Superior temporal gyrus (tissue), 1 donor: ENCODE results near the gene CMSS1.

Experiments
- DNase-seq: peaks from one replicate; pipeline ENCODE4 v3.0.0-alpha.2; 2016; ENCODE audit errors: extremely low spot score

The CMSS1 gene

GRCh38 chr3:99817437-99818240 lies at the start of gene CMSS1:
TSS of gene CMSS1 (plus strand) at chr3:99817862.
- DNase-seq: peak; percentile 93

GRCh38 chr3:99768126-99768525 lies 49.5 kb upstream of the CMSS1 start:
- DNase-seq: no peak

DNA sequence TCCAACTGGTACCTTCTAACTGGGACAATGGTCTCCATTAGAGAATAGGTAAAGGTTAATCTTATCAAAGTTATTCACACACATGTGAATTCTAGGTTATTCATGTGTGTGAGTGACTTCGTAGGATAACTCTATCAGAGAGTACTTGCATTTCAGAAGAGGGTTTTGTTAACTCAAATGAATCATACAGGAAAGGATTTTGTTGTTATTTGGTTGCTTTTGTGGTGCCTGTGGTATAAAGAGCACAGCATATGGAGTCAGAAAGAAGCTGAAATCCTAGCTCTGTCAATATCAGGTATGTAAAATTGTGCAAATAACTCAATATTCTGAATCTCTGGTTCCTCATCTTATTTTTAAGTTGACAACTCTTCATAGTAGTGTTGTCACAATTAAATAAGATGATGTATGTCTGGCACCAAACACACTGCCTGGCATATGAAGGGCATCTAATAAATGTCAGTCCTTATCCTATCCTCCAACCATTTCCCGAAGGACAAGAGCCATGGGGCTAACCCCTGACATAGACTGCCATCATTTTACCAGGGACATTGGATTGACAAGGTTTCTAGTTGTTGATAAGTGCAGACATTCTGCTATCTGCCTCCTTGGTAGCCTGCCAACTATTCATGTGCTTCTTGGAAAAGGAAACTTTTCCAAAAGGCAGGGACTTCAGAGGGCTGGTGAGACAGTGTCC lies 48.7 kb upstream of the CMSS1 start:
- no peak for DNase-seq

DNA sequence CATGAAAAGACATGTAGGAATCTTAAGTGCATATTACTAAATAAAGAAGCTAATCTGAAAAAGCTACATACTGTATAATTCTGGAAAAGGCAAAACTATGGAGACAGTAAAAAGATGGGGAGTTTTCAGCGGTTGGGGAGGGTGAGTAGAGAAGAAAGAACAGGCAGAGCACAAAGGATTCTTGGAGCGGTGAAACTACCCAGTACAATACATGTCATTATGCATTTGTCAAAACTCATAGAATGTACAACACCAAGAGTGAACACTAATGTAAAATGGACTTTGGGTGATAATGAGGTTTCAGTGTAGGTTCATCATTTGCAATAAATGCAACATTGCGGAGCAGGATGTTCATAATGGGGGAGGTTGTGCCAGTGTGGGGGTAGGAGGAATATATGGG lies 45.5 kb upstream of the CMSS1 start:
- DNase-seq: no peak

- DNase-seq: no peak
These were observed 45.0 kb upstream of the CMSS1 start for GRCh38 chr3:99772671-99773070.

DNA sequence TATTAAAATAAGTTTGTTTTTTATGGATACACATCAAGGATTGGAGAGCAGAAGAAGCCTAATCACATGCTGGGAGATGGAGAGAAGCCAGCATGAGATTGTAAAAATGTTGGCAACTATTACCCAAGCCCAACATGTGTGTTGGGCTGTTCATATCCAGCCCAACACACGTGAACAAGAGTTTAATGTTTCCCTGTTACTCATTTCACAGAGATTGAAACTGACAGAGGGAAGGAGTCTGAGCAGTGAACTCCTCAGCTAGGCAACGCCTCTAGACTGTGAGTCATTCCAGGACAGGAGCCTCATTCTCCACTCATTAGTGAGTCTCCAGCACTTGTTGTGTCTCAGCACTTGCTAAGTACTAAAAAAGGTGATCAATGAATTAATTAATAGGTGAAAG lies 43.2 kb upstream of the CMSS1 start:
- DNase-seq: no peak

DNA sequence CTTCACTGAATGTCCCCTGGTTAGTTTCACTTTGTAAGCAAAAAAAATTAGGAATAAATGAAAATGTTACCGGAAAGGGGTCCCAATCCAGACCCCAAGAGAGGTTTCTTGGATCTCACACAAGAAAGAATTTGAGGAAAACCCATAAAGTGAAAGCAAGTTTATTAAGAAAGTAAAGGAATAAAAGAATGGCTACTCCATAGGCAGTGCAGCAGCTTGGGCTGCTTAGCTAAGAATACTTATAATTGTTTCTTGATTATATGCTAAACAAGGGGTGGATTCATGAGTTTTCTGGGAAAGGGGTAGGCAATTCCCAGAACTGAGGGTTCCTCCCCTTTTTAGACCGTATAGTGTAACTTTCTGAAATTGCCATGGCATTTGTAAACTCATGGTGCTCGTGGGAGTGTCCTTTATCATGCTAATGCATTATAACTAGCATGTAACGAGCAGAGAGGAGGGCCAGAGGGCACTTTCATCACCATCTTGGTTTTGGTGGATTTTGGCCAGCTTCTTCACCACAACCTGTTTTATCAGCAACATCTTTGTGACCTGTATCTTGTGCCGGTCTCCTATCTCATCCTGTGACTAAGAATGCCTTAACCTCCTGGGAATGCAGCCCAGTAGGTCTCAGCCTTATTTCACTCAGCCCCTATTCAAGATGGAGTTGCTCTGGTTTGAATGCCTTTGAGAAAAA lies 41.0 kb upstream of the CMSS1 start:
- no peak for DNase-seq

DNA sequence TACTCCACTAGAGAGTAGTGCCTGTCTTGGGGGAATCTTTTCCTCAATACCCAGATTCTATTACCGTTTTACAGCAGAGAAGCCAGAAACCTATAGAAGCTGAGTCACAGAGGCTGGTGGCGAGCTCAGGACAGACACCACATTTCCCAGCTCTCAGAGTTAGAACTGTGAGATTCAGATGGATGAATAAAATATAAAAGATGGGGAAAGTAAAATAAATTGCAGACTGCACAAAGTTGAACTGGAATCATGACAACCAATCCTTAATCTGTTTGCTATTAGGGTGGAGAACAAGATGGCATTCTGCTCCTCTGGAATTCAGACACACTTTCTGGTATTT lies 40.5 kb upstream of the CMSS1 start:
- DNase-seq: no peak

- no peak for DNase-seq
These were observed 40.0 kb upstream of the CMSS1 start for GRCh38 chr3:99777708-99778107.

GRCh38 chr3:99780749-99781148 lies 36.9 kb upstream of the CMSS1 start:
- no peak for DNase-seq

DNA sequence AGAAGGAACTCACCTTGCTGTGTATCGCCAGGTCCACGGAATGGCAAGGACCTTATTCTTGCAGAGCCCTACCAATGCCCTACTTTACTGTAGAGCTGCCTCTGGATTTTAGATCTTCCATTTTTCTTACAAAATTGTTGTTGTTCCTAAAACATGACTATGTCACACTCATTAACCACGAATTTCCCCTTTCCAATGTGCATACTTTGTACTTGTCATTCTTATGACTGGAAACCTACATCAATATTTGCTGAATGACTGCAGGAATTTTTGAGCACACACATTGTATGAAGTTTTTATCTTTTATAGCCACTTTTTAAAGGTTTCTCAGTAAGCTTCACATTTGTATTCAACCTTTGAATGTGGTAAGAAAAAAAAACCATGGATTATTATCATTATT lies 35.9 kb upstream of the CMSS1 start:
- DNase-seq: no peak

- no peak for DNase-seq
These were observed 34.6 kb upstream of the CMSS1 start for GRCh38 chr3:99783011-99783573.

DNA sequence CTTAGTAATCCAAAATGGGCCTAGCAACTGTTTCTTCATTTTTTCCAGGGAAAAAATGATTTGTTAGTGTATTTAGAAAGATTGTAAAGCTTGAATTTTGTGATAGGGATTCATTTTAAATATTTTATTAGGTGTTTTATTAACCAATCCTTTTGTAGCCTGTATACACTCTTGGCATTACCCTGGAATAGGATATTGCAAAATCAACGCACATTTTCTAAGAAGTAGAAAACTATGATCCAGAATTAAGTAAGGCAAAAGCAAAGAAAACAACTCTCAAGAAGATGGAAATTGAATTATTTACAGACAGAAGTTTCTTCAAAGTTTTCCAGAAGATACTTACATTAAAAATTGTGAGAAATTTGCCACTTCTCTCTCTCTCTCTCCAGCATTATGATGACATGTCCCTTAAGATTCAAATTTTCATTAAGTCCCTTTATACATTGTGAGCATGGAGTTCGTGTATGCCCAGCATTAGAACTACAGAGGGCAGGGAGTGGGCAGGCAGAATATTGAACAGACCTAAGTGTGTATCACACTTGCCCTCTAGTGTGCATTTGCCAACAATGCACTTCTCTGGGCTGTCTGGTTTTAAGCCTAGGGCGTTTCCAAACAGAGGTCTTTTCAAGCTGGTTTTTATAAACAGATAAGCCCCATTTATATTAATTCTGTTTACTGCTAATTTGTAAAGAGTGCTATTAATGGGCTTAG lies 28.5 kb upstream of the CMSS1 start:
- peak; percentile 49 for DNase-seq

DNA sequence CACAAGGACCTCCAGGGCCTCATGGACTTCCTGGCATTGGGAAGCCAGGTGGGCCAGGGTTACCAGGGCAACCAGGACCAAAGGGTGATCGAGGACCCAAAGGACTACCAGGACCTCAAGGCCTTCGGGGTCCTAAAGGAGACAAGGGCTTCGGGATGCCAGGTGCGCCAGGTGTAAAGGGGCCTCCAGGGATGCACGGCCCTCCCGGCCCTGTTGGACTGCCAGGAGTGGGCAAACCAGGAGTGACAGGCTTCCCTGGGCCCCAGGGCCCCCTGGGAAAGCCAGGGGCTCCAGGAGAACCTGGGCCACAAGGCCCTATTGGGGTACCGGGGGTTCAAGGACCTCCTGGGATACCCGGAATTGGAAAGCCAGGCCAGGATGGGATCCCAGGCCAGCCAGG lies 23.2 kb upstream of the CMSS1 start:
- no peak for DNase-seq

DNA sequence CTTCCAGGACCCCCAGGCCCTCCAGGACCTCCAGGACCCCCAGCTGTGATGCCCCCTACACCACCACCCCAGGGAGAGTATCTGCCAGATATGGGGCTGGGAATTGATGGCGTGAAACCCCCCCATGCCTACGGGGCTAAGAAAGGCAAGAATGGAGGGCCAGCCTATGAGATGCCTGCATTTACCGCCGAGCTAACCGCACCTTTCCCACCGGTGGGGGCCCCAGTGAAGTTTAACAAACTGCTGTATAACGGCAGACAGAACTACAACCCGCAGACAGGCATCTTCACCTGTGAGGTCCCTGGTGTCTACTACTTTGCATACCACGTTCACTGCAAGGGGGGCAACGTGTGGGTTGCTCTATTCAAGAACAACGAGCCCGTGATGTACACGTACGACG lies 22.1 kb upstream of the CMSS1 start:
- no peak for DNase-seq

- DNase-seq: no peak
These were observed 18.2 kb upstream of the CMSS1 start for GRCh38 chr3:99799422-99799821.

DNA sequence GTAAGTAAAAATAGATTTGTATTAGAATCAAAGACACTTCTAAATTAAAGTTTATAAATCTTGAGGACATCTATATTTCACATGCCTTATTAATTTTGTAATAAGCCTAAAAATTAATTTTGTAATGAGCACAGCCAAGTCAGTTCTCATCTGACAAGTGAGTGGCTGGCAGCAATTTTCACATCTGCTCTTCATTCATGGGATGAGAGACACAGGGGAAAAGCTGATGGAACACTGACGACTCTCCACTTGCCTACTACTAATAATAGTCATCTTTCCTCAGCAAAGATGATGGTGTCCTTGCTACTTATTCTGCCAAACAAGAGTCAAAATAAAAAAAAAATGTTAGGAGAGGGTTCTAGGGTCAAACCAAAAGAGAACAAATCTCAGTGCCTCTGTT lies 14.4 kb upstream of the CMSS1 start:
- DNase-seq: no peak

- DNase-seq: no peak
These were observed 12.5 kb upstream of the CMSS1 start for GRCh38 chr3:99805160-99805559.

DNA sequence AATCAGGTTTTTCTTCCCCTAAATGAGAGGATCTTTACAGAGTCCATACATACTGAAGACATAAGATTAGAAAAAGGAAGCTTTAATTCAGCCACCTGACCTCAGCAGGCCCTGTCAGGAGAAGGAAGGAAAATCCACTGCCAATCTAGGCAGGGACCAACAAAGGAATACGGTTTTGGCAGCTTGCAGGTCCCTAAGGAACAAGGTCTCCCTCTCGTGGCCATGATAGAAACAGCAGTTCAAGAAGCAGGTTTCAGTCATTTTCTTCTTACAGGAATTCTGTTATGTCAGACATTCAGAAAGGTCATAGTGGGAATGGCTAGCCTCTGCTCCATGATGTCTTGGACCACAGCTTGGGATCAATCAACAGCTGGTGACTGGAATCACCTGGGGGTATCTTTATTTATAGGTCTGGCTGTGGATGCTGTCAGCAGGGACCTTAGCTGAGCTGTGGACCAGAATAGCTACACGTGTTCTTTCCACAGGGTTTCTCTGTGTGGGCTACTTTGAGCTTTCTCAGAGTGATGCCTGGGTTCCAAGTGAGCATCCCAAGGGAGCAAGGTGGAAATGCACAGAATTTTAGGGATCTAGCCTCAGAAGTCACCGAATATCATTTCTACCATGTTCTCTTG lies 9.4 kb upstream of the CMSS1 start:
- peak; percentile 56 for DNase-seq

GRCh38 chr3:99809565-99809964 lies 8.1 kb upstream of the CMSS1 start:
- DNase-seq: no peak

DNA sequence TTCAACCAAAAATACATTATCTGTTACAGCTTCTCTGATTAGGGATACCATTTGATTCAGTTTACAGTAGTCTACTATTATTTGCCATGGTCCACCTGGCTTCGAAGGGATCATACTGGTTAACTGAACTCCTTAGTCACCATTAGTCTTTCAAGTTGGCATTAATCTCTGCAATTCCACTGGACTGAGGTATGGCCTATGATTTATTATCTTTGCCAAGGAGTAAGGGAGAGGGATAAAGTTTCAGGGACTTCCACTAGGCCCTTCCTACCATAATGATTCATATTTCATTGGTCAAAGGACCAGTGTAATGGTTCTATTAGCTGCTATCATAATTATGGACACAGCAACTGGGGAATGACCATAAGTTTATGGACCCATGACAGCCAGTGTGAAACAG lies 7.3 kb upstream of the CMSS1 start:
- no peak for DNase-seq

GRCh38 chr3:99817047-99817436 lies 620 bp upstream of the CMSS1 start:
- DNase-seq: no peak
